Ramos (cell line): ENCODE data around the gene SYT9.

Experiments used
- in situ Hi-C: fragments of 300-500 bp; cut with MboI; formaldehyde crosslinking; loops from one replicate; pipeline ENCODE4 v1.14.3; 2022; ENCODE audit warnings: low sequenced_read_pairs; ENCODE audit not compliant: unreplicated experiment

Gene SYT9, protein sequence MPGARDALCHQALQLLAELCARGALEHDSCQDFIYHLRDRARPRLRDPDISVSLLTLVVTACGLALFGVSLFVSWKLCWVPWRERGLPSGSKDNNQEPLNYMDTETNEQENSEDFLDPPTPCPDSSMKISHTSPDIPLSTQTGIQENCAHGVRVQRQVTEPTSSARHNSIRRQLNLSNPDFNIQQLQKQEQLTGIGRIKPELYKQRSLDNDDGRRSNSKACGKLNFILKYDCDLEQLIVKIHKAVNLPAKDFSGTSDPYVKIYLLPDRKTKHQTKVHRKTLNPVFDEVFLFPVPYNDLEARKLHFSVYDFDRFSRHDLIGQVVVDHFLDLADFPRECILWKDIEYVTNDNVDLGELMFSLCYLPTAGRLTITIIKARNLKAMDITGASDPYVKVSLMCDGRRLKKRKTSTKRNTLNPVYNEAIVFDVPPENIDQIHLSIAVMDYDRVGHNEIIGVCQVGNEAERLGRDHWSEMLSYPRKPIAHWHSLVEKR

DNA sequence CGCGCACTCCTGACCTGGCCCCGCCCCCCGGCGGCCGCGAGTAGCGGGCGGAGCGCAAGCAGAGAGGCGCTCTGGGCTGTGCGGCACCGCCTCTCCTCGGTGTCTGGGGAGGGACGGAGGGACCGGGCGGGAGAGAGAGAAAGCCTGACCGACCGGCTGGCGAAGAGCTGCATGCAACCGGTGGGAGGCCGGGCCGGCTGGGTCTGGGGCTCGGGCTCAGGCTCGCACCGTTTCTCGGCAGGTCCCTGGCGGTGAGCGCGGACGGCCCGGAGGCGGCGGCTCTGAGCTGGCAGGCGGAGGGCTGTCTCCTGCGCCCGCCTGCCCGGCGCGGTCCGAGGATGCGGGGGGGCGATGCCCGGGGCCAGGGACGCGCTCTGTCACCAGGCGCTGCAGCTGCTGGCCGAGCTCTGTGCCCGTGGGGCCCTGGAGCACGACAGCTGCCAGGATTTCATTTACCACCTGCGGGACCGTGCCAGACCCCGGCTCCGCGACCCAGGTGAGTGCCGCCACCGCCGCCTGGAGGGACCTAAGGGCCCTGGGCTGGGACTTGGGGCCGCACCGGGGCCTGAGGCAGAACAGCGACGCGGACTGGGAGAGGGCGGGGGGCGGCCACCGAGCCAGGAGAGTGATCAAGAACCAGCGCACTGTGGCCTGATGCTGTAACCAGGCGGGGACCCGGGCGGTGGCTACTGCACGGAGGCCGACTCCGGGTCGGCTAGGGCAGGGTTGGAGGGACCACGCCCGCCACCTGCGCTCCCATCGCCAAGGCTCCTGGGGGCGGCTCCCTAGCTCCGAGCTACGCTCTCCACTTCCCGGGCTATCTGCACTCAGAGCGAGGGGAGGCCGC, at the start of gene SYT9:
Gene SYT9, plus strand, starts transcription at position 69 of the 847 bp plus-strand sequence. Its CDS starts 283 bp downstream, at position 352.
- in situ Hi-C loops, result no loop called here

DNA sequence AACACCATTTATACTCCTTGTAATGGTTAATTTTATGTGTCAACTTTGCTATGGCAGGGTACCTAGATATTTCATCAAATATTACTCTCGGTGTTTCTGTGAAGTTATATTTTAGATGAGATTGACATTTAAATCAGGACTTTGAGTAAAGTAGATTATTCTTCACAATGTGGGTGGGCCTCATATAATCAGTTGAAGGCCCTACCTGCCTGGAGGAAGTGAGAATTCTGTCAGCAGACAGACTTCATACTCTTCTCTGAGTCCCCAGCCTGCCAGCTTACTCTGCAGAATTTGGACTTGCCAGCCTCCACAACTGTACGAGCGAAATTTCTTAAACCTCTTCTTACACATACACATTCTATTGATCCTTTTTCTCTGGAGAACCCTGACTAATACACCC, 49.3 kb upstream of the SYT9 start:
- in situ Hi-C loops, result no loop called here

DNA sequence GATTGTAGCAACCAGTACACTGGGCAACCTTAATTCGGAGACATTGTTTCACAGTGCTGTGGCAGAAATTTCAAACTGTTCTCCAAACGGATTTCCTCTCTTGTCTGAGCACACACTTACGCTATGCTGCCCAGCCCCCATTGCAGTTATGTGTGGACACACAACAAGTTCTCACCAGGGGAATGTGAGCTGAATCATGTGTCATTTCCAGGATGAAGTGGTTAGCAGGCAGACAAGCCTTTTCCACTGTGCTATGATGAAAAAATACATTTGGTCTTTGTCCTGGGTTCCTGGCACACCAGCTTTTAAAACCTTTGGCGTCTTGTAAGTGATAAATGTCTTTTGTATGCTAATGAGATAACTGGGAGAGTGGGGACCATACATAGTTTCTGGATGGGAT, 46.9 kb upstream of the SYT9 start:
- in situ Hi-C loops, result no loop called here

DNA sequence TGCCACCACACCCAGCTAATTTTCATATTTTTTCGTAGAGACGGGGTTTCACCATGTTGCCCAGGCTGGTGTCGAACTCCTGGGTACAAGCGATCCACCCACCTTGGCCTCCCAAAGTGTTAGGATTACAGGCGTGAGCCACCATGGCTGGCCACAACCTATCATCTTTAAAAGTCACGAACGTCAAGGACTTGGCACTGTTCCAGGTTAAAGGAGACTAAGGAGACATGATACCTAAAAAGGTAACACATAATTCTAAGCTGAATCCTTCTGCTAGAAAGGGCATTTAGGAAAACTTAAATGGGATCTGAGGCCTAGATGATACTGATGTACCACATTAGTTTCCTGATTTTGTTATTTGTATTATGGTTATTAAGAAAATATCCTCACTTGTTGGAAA, 43.3 kb upstream of the SYT9 start:
- in situ Hi-C loops, result no loop called here

DNA sequence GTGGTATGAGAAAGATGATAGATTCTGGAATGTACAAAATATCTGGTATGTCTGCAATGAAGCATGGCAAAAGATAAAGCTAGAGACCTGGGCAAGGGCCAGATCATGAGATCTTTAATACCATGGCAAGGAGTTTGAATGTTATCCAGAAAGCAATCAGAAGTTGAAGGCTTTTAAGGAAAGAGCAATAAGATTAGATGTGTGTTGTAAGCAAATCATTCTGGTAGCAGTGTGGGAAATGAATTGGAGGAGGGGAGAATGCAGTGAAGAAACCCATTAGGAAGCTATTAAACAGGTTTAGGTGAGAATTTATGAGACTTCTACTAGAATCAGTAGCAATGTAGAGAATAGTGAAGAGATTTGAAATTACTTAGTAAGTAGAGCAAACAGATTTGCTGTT, 32.2 kb upstream of the SYT9 start:
- in situ Hi-C loops, result no loop called here

DNA sequence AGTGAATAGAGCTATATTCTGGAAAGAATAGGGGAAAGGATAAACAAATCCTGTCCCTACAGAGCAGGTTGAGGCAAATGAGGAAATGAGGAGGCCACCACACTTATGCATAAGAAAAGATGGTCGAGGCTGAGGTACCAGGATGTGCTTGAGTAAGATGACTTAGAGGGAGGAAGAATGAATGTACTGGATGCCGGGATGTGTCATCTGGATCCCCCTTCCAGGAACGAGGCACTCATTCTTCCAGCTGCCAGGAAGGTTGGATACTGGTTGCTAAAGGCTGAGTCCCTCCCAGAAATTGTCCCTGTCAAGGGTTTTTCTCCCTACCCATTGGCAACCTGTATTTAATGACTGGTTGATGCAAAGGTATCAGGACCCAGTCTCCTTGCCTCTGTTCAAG, 31.1 kb upstream of the SYT9 start:
- in situ Hi-C loops, result no loop called here

DNA sequence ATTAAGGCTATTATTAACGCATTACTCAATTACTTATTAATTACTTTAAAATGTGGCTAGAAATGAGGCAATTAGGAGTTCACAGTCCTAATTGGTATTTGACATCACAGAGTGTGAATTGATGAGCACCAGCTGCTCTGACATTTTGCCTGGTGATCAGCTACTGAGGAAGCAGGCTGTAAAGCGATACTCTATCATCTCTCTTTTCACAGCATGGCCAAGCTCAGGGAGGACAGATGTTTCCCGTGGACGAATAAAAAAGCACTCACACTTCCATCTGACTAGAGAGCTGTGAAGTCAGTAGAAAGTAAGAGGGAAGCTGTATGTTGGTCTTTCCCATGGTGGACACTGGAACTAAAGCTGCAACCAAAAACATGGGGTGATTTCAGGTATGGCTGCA, 29.1 kb upstream of the SYT9 start:
- in situ Hi-C loops, result no loop called here

DNA sequence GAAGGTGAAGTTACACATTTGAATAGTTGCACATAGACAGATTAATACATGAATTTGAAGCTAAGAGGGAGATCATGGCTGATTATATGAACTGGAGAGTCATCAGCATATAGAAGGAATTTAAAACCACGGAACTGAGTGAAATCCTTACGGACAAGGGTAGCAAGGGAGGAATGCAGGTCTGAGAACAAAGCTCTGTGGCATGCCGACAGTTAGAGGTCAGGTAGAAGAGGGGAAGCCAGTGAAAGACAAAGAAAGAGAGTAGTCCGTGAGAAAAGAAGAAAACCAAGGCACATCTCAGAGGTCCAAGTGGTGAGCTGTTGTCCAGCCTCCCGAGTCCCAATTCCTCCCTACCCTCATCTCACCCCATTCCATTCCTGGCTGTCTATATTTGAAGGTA, 11.8 kb upstream of the SYT9 start:
- in situ Hi-C loops, result no loop called here

DNA sequence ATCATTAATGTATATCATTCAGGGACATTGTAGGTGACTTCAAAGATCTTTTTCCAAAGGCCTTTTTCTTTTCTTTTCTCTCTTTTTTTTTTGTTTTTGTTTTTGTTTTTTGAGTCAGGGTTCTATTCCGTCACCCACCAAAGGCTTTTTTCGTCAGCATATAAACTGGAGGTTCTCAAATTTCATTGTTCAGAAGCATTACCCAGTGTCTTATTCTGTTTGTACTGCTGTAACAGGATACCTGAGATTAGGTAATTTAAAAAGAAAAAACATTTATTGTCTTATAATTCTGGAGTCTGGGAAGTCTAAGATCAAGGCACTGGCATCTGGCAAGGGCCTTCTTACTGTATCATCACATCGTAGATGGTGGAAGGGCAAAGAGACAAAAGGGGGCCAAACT, 6.4 kb upstream of the SYT9 start:
- in situ Hi-C loops, result no loop called here

DNA sequence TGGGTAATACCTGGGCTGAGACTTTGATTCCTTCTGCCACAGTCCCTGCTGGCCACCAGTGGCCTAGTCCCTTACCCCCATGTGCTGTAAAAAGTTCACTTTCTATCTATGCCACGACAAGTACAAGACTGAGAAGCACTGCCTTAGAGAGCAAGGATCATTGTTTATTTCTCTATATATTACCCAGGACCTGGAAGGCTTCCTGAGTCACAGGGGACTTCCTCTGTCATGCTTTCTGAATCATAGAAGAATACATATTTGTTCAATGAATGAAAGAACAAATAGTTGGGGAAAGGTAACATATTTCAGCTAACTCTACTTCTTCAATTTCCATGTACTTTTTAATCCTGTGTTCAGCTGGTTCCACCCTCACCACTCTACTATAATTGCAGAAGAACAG, 5.5 kb upstream of the SYT9 start:
- in situ Hi-C loops, result no loop called here

DNA sequence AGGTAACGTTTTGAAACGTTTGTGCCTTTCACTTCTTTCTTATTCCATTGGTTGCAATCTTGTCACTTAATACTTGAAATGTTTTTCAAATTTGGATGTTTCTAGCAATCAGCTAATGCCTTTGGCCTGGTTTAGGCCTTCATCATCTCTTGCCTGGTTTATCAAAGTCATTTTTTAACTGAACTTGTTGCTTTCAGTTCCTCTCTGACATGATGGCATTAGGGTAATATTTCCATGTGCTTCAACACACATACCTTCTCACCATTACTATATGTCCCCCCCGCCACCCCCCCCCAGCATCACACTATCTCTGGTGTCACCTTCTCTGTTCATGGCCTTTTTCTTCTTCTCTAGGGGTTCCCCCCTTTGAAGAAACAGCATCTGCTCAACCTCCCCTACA, 1.5 kb upstream of the SYT9 start:
- in situ Hi-C loops, result no loop called here

DNA sequence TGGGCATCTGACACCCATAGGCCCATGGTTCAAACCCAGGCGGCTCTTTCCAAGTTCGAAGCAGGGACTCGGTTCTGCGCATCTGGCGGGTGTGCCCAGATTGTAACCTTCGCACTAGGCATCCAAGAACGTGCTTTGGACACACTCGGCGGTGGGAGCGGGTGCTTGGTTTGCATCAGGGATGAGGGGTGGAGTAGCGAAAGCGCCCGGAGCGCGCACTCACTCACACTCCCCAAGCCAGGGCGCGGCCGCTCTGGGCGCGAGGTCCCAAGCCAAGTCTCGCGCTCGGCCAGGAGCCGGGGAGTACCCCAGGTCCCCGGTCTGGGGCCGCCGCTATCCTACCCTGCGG, 243 bp upstream of the SYT9 start:
- in situ Hi-C loops, result no loop called here

DNA sequence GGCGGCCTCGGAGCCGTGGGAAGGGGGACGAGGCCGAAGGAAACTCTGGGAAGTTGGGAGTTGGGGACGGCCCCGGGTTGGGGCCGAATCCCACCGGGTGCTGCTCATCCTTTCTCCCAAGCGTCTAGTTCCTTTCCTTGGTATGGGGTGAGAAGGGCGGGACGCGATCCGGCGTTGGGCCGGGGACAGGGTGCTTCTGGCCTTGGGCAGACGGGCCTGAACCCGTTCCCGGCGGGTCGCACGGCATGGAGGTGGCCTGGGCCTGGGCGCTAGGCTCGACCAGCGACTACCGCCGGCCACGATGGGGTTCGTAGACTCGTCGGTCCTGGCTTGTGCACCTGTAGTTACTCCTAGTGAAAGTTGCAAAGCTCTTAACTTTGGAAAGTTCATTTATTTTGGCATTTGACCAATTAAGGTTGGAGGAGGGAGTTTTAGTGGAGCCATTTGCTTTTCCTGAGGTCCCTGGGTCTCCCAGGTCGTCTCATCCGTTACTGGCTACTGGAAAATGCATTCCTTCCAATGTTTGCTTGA, 1.0 kb downstream of the SYT9 start:
- in situ Hi-C loops, result no loop called here

DNA sequence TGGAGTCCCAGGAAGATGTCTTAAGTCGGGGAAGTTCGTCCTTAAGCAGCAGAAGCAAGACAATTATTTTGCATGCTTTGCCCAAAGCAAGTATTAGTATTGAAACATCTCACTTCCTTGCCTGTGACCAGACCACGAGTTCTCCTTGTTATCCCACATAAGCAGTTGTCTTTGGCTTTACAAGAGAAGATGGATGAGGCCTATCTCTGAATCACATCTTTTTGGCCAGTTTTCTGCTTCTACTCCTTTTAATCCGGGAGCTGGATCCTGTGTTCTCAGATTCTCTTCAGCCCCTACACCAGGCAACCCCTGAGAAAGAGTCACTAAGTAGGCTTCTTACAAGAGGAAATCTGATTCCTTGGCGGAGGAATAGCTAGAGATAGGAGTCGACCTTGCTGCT, 2.1 kb downstream of the SYT9 start:
- in situ Hi-C loops, result no loop called here

DNA sequence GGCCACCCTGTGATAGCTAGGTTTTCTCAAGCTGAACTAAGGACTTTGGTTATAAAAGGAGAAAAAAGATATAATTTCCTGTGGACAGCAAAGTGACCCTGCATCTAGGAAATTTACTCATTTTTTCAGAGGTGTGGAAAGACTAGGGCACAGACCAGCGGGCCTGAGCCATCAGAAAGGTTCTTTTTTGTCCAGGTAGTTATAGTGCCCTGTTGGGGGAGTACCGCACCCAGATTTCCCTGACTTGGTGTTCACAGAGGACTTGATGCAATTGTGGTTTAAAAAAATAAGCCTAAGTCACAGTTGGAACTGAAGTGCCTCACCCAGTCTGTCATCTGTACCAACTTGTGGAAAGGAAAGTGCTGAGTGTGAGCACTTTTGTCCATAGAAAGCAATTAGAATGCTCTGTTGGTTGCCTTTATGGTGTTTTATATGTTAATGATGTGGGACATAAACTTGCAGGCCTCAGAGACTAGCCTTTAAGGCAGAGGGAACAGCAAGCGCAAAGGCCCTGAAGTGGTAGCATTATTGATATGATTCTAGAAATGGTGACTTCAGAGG, 3.1 kb downstream of the SYT9 start:
- in situ Hi-C loops, result no loop called here

DNA sequence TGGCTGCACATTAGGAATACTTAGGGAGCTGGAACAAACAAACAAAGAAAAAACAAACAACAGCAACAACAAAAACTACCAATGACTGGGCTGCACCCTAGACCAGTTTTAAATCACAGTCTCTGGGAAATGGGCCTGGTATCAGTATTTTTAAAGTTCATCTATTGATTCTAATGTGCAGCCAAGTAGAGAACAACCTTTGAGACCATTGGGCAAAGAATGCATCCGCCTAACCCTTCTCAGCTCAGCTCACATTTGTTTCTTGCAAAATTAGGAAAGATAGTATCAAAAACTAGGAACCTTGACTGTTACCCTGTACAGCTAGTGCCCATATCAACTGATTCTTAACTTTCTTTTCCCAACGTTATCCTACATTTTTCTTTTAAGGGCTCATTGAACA, 5.2 kb downstream of the SYT9 start:
- in situ Hi-C loops, result no loop called here

DNA sequence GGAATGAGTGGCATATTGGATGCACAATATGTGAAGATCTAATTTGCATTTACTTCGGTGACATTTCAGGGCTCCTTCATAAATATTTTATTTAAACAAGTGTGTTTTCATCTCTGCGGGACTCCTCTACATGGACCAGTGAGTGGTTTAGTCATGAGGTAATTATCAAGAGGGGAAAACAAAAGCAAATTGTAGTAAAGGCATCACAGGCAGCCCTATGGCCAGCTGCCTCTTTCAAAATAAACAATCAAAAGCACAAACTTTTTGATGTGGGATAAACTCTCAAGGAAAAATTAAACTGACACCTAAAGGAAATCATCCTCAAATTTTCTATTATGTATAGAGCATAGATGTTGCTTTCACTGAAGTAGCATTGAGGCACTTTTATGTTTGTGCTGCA, 6.0 kb downstream of the SYT9 start:
- in situ Hi-C loops, result no loop called here

DNA sequence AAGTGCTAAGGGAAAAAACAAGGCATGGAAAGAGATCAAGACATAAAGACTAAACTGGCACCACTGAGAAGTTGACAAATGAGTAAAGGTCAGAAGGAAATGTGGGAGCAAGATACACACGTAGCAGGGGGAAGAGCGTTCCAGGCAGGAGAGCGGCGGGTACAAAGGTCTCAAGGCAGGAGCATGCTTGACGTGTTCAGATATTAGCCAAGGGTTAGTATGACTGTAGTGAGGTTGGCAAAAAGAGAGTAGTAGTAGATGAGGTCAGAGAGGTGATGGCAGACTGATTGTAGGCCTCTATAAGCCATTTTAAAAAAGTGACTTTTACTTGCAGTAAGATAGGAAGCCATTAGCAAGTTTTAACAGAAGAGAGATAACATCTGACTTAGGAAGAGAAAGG, 9.9 kb downstream of the SYT9 start:
- in situ Hi-C loops, result no loop called here

DNA sequence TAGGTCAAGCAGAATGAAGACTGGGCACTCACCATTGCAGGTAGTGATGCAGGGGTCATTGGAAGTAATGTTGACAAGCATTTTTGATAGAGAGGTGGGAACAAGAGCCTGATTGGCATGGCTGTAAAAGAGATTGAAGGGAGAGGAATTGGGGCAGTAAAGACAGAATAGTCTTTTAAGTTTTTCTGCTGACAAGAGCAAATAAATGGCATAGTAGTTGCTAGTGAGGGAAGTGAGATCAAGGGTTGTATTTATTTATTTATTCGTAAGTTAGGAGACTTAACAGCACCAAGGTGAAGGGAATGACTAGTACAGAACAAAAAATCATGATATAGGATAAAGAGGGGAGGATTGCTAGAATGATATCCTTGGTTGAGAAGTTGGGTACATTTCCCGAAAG, 11.0 kb downstream of the SYT9 start:
- in situ Hi-C loops, result no loop called here

DNA sequence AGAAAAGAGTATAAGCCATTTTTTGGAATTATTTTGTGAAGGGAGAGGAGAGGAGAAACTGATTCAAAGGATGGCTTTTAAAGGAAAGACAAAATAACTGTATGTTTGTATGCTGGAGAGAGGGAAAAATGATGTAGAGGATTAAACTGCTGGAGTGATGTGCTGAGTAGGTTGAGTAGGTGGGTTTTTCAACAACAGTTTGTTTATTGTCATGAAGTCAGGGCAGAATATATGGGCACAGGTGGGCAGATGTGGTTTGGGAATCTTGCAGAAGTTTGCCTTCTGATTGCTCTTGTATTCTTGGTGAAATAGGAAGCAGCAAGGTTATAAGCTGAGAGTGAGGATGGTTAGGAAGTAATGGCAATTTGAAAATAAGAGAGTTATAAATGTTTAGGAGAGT, 12.1 kb downstream of the SYT9 start:
- in situ Hi-C loops, result no loop called here

DNA sequence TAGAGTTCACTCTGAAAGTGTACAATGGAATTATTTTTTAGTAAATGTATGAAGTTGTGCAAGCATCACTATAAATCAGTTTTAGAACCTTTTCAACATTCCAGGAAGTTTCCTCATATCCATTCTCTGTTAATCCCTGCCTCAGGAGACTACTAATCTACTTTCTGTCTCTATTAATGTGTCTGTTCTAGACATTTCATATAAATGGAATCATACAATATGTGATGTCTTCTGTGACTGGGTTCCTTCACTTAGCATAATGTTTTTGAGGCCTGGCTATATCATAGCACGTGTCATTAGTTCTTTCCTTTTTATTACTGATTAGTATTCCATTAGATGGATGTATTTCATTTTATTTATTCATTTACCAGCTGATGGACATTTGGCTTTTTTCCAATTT, 17.1 kb downstream of the SYT9 start:
- in situ Hi-C loops, result no loop called here
